Cardiac muscle cell (in vitro differentiated cells and primary cell): ENCODE measurements around the gene MXI1. TPM values are rescaled to one million over a fixed set of nuclear protein-coding genes. Genes with fewer than 3 reads are reported as not detected.

ENCODE experiments used
- DNase-seq, 2 donors: peaks; one replicate each; pipeline versions ENCODE4 v3.0.0 to v3.0.0-alpha.2; 2010 to 2017; ENCODE audit warnings: low read depth in 1 of 2, low spot score in 1 of 2
- H3K27ac ChIP-seq: fragments of 200-600 bp; sonication (generic); 2 replicates; pipeline ENCODE4 v1.5.1; 2016
- H3K27me3 ChIP-seq: fragments of 200-600 bp; sonication (generic); 2 replicates; pipeline ENCODE4 v1.6.0; 2016; ENCODE audit warnings: control low read depth
- H3K36me3 ChIP-seq: fragments of 200-600 bp; sonication (generic); 2 replicates; pipeline ENCODE4 v1.5.1; 2016; ENCODE audit warnings: control low read depth
- H3K4me1 ChIP-seq: fragments of 200-600 bp; sonication (generic); 2 replicates; pipeline ENCODE4 v1.8.1; 2017; ENCODE audit warnings: low read depth, mild to moderate bottlenecking, mixed run types
- H3K4me3 ChIP-seq: fragments of 200-600 bp; sonication (generic); 2 replicates; pipeline ENCODE4 v1.5.1; 2016; ENCODE audit warnings: mild to moderate bottlenecking
- H3K9me3 ChIP-seq: fragments of 200-600 bp; sonication (generic); 2 replicates; pipeline ENCODE4 v1.5.1; 2017; ENCODE audit warnings: low read depth, mild to moderate bottlenecking, control low read depth
- polyA plus RNA-seq: library from polyadenylated mRNA; unstranded; fragments of >200 nt; fragmentation: Nextera tagmentation; extraction: Ambion mirVana; gene quantifications from 2 replicates; pipeline ENCODE4 v1.2.1, GENCODE V29; 2016
- total RNA-seq: library from RNA; depleted of rRNA; stranded (reverse); fragments of >200 nt; gene quantifications from 2 replicates; pipeline ENCODE4 v1.2.3, GENCODE V29; 2016
- TF ChIP-seq, protein P1 (sequence below): IDR thresholded peaks from 2 replicates; pipeline ENCODE4 v1.5.1; 2012; ENCODE audit warnings: low read depth, mild to moderate bottlenecking, low read length

The MXI1 gene
- total and polyA plus RNA-seq, 2 experiments from 2014 or later = 55.0 to 68.4 TPM

DNA sequence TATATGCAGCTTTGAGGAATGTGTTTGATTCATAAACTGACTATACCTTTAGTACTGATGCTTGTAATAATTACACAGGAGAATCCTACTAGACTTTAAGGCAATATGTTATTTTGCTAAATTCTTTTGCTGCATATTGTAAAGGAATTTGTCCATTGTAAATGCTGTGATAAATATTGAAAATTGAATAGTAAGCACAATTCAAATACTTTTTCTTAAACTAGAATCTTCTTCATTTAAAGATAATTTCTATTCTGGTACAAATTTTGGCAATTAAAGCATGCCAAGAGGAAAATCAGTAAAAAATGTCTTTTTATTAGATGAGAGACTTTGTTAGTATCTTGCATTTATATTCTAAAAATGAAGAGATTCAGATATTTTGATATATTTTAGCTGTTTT lies 51.9 kb downstream of the MXI1 start:
- H3K9me3 ChIP-seq = no peaks in the 10 kb centered on the region
- TF ChIP-seq, protein P1, sequence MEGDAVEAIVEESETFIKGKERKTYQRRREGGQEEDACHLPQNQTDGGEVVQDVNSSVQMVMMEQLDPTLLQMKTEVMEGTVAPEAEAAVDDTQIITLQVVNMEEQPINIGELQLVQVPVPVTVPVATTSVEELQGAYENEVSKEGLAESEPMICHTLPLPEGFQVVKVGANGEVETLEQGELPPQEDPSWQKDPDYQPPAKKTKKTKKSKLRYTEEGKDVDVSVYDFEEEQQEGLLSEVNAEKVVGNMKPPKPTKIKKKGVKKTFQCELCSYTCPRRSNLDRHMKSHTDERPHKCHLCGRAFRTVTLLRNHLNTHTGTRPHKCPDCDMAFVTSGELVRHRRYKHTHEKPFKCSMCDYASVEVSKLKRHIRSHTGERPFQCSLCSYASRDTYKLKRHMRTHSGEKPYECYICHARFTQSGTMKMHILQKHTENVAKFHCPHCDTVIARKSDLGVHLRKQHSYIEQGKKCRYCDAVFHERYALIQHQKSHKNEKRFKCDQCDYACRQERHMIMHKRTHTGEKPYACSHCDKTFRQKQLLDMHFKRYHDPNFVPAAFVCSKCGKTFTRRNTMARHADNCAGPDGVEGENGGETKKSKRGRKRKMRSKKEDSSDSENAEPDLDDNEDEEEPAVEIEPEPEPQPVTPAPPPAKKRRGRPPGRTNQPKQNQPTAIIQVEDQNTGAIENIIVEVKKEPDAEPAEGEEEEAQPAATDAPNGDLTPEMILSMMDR = no peak
- no peak overlapping the region for H3K27ac ChIP-seq
- H3K4me3 ChIP-seq = no peak overlapping the region
- peaks cover 3% of the 10 kb centered on the region for H3K36me3 ChIP-seq
- no peak for DNase-seq
- no peaks in the 10 kb centered on the region for H3K27me3 ChIP-seq
- H3K4me1 ChIP-seq = peaks cover 16% of the 10 kb centered on the region

- no peaks in the 10 kb centered on the region for H3K9me3 ChIP-seq
- H3K4me3 ChIP-seq = no peak overlapping the region
- no peak overlapping the region for H3K27ac ChIP-seq
- H3K36me3 ChIP-seq = peaks cover 2% of the 10 kb centered on the region
- TF ChIP-seq, protein P1 = no peak
- H3K27me3 ChIP-seq = no peaks in the 10 kb centered on the region
- H3K4me1 ChIP-seq = peaks cover 24% of the 10 kb centered on the region
- peak in 1 of 2 donors; percentile 12 for DNase-seq
Measured at GRCh38 chr10:110260746-110261477, 53.5 kb downstream of the MXI1 start.

GRCh38 chr10:110263164-110263563 lies 55.8 kb downstream of the MXI1 start:
- Histone ChIP-seq H3K4me1 (peaks cover 38% of the 10 kb centered on the region), H3K9me3 (no peaks in the 10 kb centered on the region), H3K27me3 (no peaks in the 10 kb centered on the region), H3K27ac (no peak overlapping the region), H3K4me3 (no peak overlapping the region), H3K36me3 (no peaks in the 10 kb centered on the region)
- no peak for DNase-seq
- TF ChIP-seq, protein P1 = no peak

- TF ChIP-seq, protein P1 = no peak
- H3K27ac ChIP-seq = peak overlapping the region; percentile 57
Measured at GRCh38 chr10:110265573-110266193, 58.3 kb downstream of the MXI1 start.

GRCh38 chr10:110267276-110267675 lies 59.9 kb downstream of the MXI1 start:
- peaks cover 63% of the 10 kb centered on the region for H3K4me1 ChIP-seq
- TF ChIP-seq, protein P1 = no peak
- no peaks in the 10 kb centered on the region for H3K9me3 ChIP-seq
- no peak overlapping the region for H3K4me3 ChIP-seq
- no peak for DNase-seq
- no peaks in the 10 kb centered on the region for H3K36me3 ChIP-seq
- H3K27me3 ChIP-seq = no peaks in the 10 kb centered on the region
- peak overlapping the region; percentile 90 for H3K27ac ChIP-seq

More at GRCh38 chr10:110265573-110266193, 58.3 kb downstream of the MXI1 start:
- peaks cover 56% of the 10 kb centered on the region for H3K4me1 ChIP-seq
- no peaks in the 10 kb centered on the region for H3K36me3 ChIP-seq
- no peak for DNase-seq
- no peaks in the 10 kb centered on the region for H3K27me3 ChIP-seq
- H3K9me3 ChIP-seq = no peaks in the 10 kb centered on the region
- no peak overlapping the region for H3K4me3 ChIP-seq
